ENCODE measurements around the gene PLXNA4.

- TF ChIP-seq CTCF (IDR thresholded peaks at IDR 0.05 in 4 of 5, conservative IDR thresholded peaks at IDR 0.05 in 1 of 5) (no peak), POLR2A (IDR thresholded peaks at IDR 0.05) (no peak)
These were observed 152.0 kb downstream of the PLXNA4 start for GRCh38 chr7:132424277-132424676.
